Stimulated activated memory B cell treated with anti-CD40 and anti-IgM and Interleukin-4, amounts not matched to agents 10 μg/mL and 1 μg/mL and 100 μg/mL, for 72 hours (primary cell): ENCODE results near the gene NLK.
A peak's percentile ranks its signal among the peaks of the same experiment; 100 is the strongest.

Experiments
- ATAC-seq: fragments of 150-1000 bp; cut with Tn5 transposase; 2 replicates; pipeline ENCODE4 v1.10.0; 2021
- H3K27ac Mint-ChIP-seq: one replicate; pipeline ENCODE4 v1.8.0; 2022; ENCODE audit warnings: mild to moderate bottlenecking, mixed read lengths
- H3K27me3 Mint-ChIP-seq: one replicate; pipeline ENCODE4 v1.8.0; 2022; ENCODE audit warnings: mixed read lengths
- H3K36me3 Mint-ChIP-seq: one replicate; pipeline ENCODE4 v1.8.0; 2022; ENCODE audit warnings: mixed read lengths
- H3K4me1 Mint-ChIP-seq: one replicate; pipeline ENCODE4 v1.8.0; 2022; ENCODE audit warnings: mixed read lengths
- H3K4me3 Mint-ChIP-seq: one replicate; pipeline ENCODE4 v1.8.0; 2022; ENCODE audit warnings: mild to moderate bottlenecking, moderate library complexity, mixed read lengths
- H3K9me3 Mint-ChIP-seq: one replicate; pipeline ENCODE4 v1.8.0; 2022; ENCODE audit warnings: mixed read lengths

Gene NLK

DNA sequence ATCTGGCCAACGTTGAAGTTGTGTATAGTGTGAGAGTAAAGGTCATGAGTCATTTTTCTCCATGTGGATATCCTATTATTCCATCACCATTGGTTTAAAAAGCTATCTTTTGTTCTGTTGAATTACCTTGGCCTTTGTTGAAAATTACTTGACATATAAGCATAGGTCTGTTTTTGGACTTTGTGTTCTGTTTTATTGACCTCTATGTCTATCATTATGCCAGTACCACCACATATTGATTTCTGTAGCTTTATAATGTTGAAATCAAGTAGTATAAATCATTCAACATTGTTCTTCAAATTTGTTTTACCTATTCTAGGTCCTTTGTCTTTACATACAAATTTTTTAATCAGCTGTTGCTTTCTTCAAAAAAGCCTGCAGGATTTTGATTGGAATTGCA, 58.5 kb downstream of the NLK start:
- ATAC-seq, result no peak
- Mint-ChIP-seq H3K27me3 (no peaks in the 10 kb centered on the region), H3K27ac (no peak overlapping the region), H3K4me3 (no peak overlapping the region), H3K9me3 (no peaks in the 10 kb centered on the region), H3K36me3 (peaks cover 9% of the 10 kb centered on the region), H3K4me1 (peaks cover 29% of the 10 kb centered on the region)

- peaks cover 9% of the 10 kb centered on the region for H3K36me3 Mint-ChIP-seq
- no peaks in the 10 kb centered on the region for H3K9me3 Mint-ChIP-seq
- H3K4me3 Mint-ChIP-seq, result no peak overlapping the region
- peaks cover 23% of the 10 kb centered on the region for H3K4me1 Mint-ChIP-seq
- no peaks in the 10 kb centered on the region for H3K27me3 Mint-ChIP-seq
- no peak overlapping the region for H3K27ac Mint-ChIP-seq
- no peak for ATAC-seq
Observed at GRCh38 chr17:28101919-28102318, 59.4 kb downstream of the NLK start.

GRCh38 chr17:28105501-28105900, 63.0 kb downstream of the NLK start:
- Mint-ChIP-seq H3K4me3 (no peak overlapping the region), H3K4me1 (peaks cover under 1% of the 10 kb centered on the region), H3K9me3 (peaks cover 4% of the 10 kb centered on the region), H3K36me3 (peaks cover 15% of the 10 kb centered on the region), H3K27ac (no peak overlapping the region), H3K27me3 (no peaks in the 10 kb centered on the region)
- ATAC-seq, result no peak

DNA sequence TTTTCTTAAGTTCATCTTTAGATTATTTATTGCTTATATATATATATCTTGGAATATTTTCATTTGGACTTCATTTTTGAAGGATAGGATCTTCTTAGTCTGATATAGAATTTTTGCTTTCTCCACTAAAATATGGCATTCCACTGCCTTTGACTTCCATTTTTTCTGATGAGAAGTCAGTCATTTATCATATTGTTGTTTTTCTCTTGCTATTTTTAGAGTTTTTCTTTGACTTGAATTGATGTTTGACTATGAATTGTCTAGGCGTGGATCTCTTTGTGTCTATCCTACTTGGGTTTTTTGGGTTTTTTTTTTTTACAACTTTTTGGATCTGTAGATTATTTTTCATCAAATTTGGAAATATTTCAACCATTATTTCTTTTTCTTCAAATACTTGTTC, 67.7 kb downstream of the NLK start:
- Mint-ChIP-seq H3K27me3 (no peaks in the 10 kb centered on the region), H3K27ac (no peak overlapping the region), H3K4me3 (no peak overlapping the region), H3K9me3 (peaks cover 5% of the 10 kb centered on the region), H3K4me1 (peaks cover 20% of the 10 kb centered on the region), H3K36me3 (peaks cover 13% of the 10 kb centered on the region)
- ATAC-seq, result no peak

GRCh38 chr17:28112181-28112580, 69.7 kb downstream of the NLK start:
- Mint-ChIP-seq H3K4me1 (peaks cover 20% of the 10 kb centered on the region), H3K36me3 (peaks cover 13% of the 10 kb centered on the region), H3K4me3 (no peak overlapping the region), H3K27ac (peak overlapping the region; percentile 37), H3K9me3 (peaks cover 5% of the 10 kb centered on the region), H3K27me3 (no peaks in the 10 kb centered on the region)
- no peak for ATAC-seq

DNA sequence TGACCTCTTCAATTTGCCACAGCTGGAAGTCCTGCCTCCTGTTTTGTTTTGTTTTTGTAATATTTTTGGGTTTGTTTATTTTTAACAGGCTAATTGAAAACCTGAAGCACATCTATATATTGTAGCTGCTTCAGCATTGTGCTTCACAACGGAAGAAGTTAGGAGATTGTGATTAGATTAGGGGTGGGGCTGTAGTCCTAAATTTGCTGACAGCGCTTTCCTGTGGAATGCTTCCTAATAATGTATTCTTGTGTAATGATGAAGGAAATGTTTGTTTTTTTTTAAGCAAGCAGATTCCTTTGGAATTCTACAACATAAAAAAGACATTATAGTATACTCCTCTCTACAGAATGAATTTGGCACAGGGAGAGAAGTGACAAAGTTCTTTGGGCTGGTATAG, 70.1 kb downstream of the NLK start:
- Mint-ChIP-seq H3K27me3 (no peaks in the 10 kb centered on the region), H3K9me3 (peaks cover 5% of the 10 kb centered on the region), H3K27ac (peak overlapping the region; percentile 37), H3K4me1 (peaks cover 20% of the 10 kb centered on the region), H3K4me3 (no peak overlapping the region), H3K36me3 (peaks cover 13% of the 10 kb centered on the region)
- no peak for ATAC-seq

DNA sequence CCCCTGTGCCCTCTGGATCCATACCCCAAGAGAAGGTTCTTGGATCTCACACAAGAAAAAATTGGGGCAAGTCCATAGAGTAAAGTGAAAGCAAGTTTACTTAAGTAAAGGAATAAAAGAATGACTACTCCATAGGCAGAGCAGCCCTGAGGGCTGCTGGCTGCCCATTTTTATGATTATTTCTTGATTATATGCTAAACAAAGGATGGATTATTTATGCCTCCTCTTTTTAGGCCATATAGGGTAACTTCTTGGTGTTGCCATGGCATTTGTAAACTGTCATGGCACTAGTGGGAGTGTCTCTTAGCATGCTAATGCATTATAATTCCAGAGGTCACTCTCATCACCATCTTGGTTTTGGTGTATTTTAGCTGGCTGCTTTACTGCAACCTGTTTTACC, 70.8 kb downstream of the NLK start:
- H3K36me3 Mint-ChIP-seq, result peaks cover 13% of the 10 kb centered on the region
- ATAC-seq, result no peak
- no peak overlapping the region for H3K4me3 Mint-ChIP-seq
- no peaks in the 10 kb centered on the region for H3K27me3 Mint-ChIP-seq
- peaks cover 20% of the 10 kb centered on the region for H3K4me1 Mint-ChIP-seq
- H3K27ac Mint-ChIP-seq, result no peak overlapping the region
- H3K9me3 Mint-ChIP-seq, result peaks cover 5% of the 10 kb centered on the region

- no peak for ATAC-seq
- Mint-ChIP-seq H3K4me1 (peaks cover 20% of the 10 kb centered on the region), H3K27me3 (no peaks in the 10 kb centered on the region), H3K4me3 (no peak overlapping the region), H3K27ac (no peak overlapping the region), H3K36me3 (peaks cover 12% of the 10 kb centered on the region), H3K9me3 (peaks cover 5% of the 10 kb centered on the region)
Observed at GRCh38 chr17:28115046-28115445, 72.6 kb downstream of the NLK start.

- Mint-ChIP-seq H3K36me3 (peaks cover 6% of the 10 kb centered on the region), H3K4me3 (no peak overlapping the region), H3K27ac (no peak overlapping the region), H3K4me1 (peaks cover 14% of the 10 kb centered on the region), H3K9me3 (no peaks in the 10 kb centered on the region), H3K27me3 (no peaks in the 10 kb centered on the region)
- no peak for ATAC-seq
Observed at GRCh38 chr17:28117304-28117703, 74.8 kb downstream of the NLK start.

DNA sequence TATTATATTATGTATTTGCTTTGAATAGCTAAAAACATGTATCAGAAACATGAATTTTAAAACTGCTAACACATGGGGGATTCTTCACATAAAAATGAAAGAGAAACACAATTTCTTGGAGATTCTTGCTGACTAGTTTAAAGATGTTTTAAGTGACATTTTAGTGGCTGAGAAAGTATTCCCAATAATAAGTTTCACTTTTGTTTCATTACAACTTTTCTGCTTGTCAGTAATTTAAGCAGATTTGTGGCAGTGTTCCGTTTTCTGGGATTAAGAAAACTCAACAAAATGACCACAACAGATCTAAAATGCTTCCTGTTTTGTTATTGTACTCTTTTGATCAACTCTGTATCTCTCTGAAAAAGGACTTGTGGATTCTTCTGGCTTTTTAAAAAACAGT, 75.9 kb downstream of the NLK start:
- ATAC-seq, result no peak
- no peaks in the 10 kb centered on the region for H3K9me3 Mint-ChIP-seq
- peaks cover 15% of the 10 kb centered on the region for H3K36me3 Mint-ChIP-seq
- H3K27me3 Mint-ChIP-seq, result no peaks in the 10 kb centered on the region
- H3K4me3 Mint-ChIP-seq, result no peak overlapping the region
- H3K27ac Mint-ChIP-seq, result no peak overlapping the region
- peaks cover 14% of the 10 kb centered on the region for H3K4me1 Mint-ChIP-seq

DNA sequence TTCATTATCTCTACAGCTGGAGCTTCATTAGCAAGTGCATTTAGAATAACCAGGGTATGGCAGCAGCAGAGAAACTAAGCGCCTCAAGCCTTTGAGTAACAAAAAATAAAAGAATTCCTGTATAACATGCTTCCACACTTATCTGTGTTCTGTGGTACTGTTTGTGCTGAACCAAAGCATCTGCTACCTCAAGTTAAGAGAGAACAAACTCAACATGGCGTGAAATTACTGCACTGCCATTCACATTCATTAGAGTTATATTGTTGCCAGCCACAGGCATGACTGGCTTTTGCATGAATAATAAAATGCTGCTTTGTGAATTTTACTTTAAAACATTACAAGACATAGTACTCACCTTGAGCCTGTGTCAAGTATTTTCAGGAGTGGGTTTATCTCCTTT, 76.6 kb downstream of the NLK start:
- peaks cover 7% of the 10 kb centered on the region for H3K4me1 Mint-ChIP-seq
- ATAC-seq, result no peak
- H3K36me3 Mint-ChIP-seq, result peaks cover 11% of the 10 kb centered on the region
- H3K27me3 Mint-ChIP-seq, result no peaks in the 10 kb centered on the region
- H3K9me3 Mint-ChIP-seq, result no peaks in the 10 kb centered on the region
- no peak overlapping the region for H3K27ac Mint-ChIP-seq
- no peak overlapping the region for H3K4me3 Mint-ChIP-seq

DNA sequence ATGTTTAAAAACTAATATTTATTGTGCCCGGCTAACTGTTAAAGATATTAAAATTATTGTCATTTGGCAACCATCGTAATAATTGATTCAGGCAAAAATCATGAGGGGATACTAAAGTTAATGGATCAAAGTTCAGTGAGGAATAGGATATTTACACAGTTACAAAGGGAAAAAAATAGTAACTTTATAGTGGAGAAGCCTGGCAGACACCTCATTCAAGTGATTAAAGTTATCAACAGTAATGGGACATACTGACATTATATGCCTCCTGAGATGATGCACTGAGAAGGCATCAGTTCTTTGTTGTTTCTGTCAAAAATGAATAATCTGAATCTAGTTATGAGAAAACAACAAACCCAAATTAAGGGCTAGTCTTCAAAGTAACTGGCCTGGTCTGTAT, 77.1 kb downstream of the NLK start:
- no peak overlapping the region for H3K4me3 Mint-ChIP-seq
- no peak overlapping the region for H3K27ac Mint-ChIP-seq
- no peaks in the 10 kb centered on the region for H3K27me3 Mint-ChIP-seq
- peaks cover 11% of the 10 kb centered on the region for H3K36me3 Mint-ChIP-seq
- ATAC-seq, result no peak
- H3K9me3 Mint-ChIP-seq, result no peaks in the 10 kb centered on the region
- H3K4me1 Mint-ChIP-seq, result peaks cover 2% of the 10 kb centered on the region

DNA sequence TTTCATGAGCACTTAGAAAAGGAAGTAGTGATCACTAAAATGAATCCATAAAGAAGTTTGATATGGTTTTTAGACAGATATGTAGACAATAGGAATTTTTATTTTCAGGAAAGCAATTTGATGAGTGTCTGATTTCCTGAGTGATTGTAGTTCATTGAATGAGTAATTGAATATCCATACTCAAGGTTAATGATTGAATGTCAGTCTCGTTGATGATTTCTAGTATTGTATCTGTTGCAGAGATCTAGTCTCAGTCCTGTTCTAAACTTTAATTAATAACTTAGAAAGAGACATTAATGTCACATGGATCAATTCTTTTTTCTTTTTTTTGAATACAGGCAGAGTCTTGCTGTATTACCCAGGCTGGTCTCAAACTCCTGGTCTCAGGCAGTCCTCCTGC, 78.3 kb downstream of the NLK start:
- Mint-ChIP-seq H3K27me3 (no peaks in the 10 kb centered on the region), H3K4me3 (no peak overlapping the region), H3K9me3 (no peaks in the 10 kb centered on the region), H3K36me3 (peaks cover 11% of the 10 kb centered on the region), H3K27ac (no peak overlapping the region), H3K4me1 (no peaks in the 10 kb centered on the region)
- no peak for ATAC-seq

- H3K4me1 Mint-ChIP-seq, result no peaks in the 10 kb centered on the region
- H3K9me3 Mint-ChIP-seq, result no peaks in the 10 kb centered on the region
- no peak for ATAC-seq
- peaks cover 16% of the 10 kb centered on the region for H3K36me3 Mint-ChIP-seq
- H3K4me3 Mint-ChIP-seq, result no peak overlapping the region
- H3K27me3 Mint-ChIP-seq, result no peaks in the 10 kb centered on the region
- H3K27ac Mint-ChIP-seq, result no peak overlapping the region
Observed at GRCh38 chr17:28124962-28125361, 82.5 kb downstream of the NLK start.

DNA sequence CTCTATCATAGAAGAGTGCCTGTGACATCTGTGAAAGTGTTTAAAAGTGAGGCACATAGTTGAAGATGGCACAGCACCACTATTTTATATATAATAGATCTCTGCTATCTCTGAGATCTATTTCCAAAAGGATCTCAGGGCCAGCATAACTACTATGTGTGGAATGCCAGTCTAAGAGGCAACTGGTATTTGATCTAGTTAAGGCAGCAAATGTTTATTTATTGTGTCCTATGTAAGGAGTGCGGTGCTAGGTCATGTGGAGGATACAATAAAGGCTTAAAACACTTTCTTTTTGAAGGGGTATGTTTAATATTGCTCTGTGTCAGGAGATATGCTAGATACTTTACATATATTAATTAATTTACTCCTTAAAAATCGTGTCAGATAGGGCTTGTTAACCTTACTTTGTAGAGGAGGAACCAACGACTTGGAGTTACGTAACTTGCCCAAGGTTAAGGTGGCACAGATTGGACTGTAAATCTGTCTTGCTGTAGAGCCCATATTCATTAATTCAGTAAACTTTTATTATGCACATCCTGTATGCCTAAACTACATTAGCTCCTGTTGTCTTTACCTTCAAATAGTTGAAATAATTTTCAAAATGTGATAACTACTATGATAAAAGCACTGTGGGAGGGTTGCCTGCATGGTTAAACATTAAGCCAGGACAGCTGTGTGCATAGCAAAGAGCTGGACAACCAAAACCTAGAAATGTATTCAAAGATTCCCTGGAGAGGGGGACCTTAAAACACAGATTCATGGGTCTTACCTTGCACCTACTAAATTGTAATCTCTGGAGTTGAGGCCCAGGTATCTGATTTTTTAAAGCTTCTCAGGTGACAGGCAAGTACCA, 83.3 kb downstream of the NLK start:
- no peak overlapping the region for H3K4me3 Mint-ChIP-seq
- no peak for ATAC-seq
- peaks cover 16% of the 10 kb centered on the region for H3K36me3 Mint-ChIP-seq
- no peak overlapping the region for H3K27ac Mint-ChIP-seq
- no peaks in the 10 kb centered on the region for H3K27me3 Mint-ChIP-seq
- no peaks in the 10 kb centered on the region for H3K4me1 Mint-ChIP-seq
- H3K9me3 Mint-ChIP-seq, result no peaks in the 10 kb centered on the region

- no peak overlapping the region for H3K4me3 Mint-ChIP-seq
- H3K27ac Mint-ChIP-seq, result no peak overlapping the region
- no peaks in the 10 kb centered on the region for H3K9me3 Mint-ChIP-seq
- H3K27me3 Mint-ChIP-seq, result no peaks in the 10 kb centered on the region
- no peaks in the 10 kb centered on the region for H3K4me1 Mint-ChIP-seq
- no peak for ATAC-seq
- peaks cover 22% of the 10 kb centered on the region for H3K36me3 Mint-ChIP-seq
Observed at GRCh38 chr17:28127196-28127595, 84.7 kb downstream of the NLK start.
